ENCODE results near the gene TTR. TPM values are rescaled to one million over a fixed set of nuclear protein-coding genes. Genes with fewer than 3 reads are reported as not detected.

Gene TTR
- total and polyA plus RNA-seq, 2 of the 4 experiments (the other 2 are of a cell fraction), result not detected

GRCh38 chr18:31632356-31632755 lies 40.7 kb downstream of the TTR start:
- no peak overlapping the region for H3K4me3 ChIP-seq (ENCODE audit: insufficient read depth, low read depth, low read length)
- no peak overlapping the region for H2BK5ac ChIP-seq (ENCODE audit: low read depth, low read length, poor library complexity, severe bottlenecking)
- in situ Hi-C loops (cut with MboI; ENCODE audit: low sequenced_read_pairs), result no loop called here
- no peak overlapping the region for H4K91ac ChIP-seq (ENCODE audit: insufficient read depth, low read depth, low read length)
- H2AFZ ChIP-seq (replicated peaks; ENCODE audit: low read length, poor library complexity), result no peak overlapping the region
- no peak overlapping the region for H3K18ac ChIP-seq (ENCODE audit: low read depth, low read length)
- no peak overlapping the region for H3K14ac ChIP-seq (replicated peaks; ENCODE audit: low read depth, low read length)
- no peak overlapping the region for H3K23ac ChIP-seq (ENCODE audit: low read depth, low read length)
- H4K5ac ChIP-seq (ENCODE audit: low read depth, low read length), result no peak overlapping the region
- intact Hi-C loops (cut with micrococcal nuclease), result no loop called here
- H3K9me1 ChIP-seq (ENCODE audit: insufficient read depth, low read length), result no peaks in the 10 kb centered on the region
- ChIA-PET CTCF (no interaction called here), POLR2A (ENCODE audit: unreplicated experiment) (no interaction called here)
- H2BK20ac ChIP-seq (ENCODE audit: low read depth, low read length), result no peak overlapping the region
- no peak overlapping the region for H2BK120ac ChIP-seq (ENCODE audit: low read depth, low read length)
- no peaks in the 10 kb centered on the region for H3K27me3 ChIP-seq (ENCODE audit: control insufficient read depth, insufficient read depth, low read length)
- no peak overlapping the region for H2AK9ac ChIP-seq (replicated peaks; ENCODE audit: low read depth, low read length, poor library complexity)
- no peak overlapping the region for H3K4ac ChIP-seq (ENCODE audit: low read depth, low read length)
- no peak overlapping the region for H2AK5ac ChIP-seq (ENCODE audit: low read depth, low read length)
- dilution Hi-C loops (cut with HindIII; ENCODE audit: low sequenced_read_pairs, unreplicated experiment), result no loop called here
- H4K20me1 ChIP-seq (ENCODE audit: insufficient read depth, low read length), result no peaks in the 10 kb centered on the region
- no TSS peak for BruUV-seq (replicated peaks)
- H3K79me1 ChIP-seq (ENCODE audit: low read depth in 1 of 2, low read length in 2 of 2), result no peaks in the 10 kb centered on the region
- H3K4me2 ChIP-seq (ENCODE audit: low read depth, low read length), result no peak overlapping the region
- H2BK15ac ChIP-seq (ENCODE audit: low read depth, low read length), result no peak overlapping the region
- no peaks in the 10 kb centered on the region for H3K9me3 ChIP-seq (ENCODE audit: control insufficient read depth, insufficient read depth, low read length)
- DNase-seq (no peak), ATAC-seq (ENCODE audit: low read depth) (no peak)
- no peaks in the 10 kb centered on the region for H3K36me3 ChIP-seq (ENCODE audit: control insufficient read depth, insufficient read depth, low read length)
- H3K9ac ChIP-seq (ENCODE audit: low read depth, low read length), result no peak overlapping the region
- TF ChIP-seq RFX5 (IDR thresholded peaks at IDR 0.05; ENCODE audit: low read depth, low read length) (no peak), FOS (IDR thresholded peaks at IDR 0.05; ENCODE audit: low read depth, low read length) (no peak), MXI1 (IDR thresholded peaks at IDR 0.05; ENCODE audit: borderline replicate concordance, low read depth, low read length) (no peak), CTCF (conservative IDR thresholded peaks at IDR 0.05; ENCODE audit: low read depth, low read length) (no peak), MAFK (IDR thresholded peaks at IDR 0.05; ENCODE audit: low read depth, low read length) (no peak), NFE2L2 (IDR thresholded peaks at IDR 0.05; ENCODE audit: low read depth, low read length) (no peak), MAZ (IDR thresholded peaks at IDR 0.05; ENCODE audit: borderline replicate concordance, low read depth, low read length) (no peak), RCOR1 (IDR thresholded peaks at IDR 0.05; ENCODE audit: insufficient replicate concordance, low read length) (no peak), BHLHE40 (IDR thresholded peaks at IDR 0.05; ENCODE audit: low read depth, low read length) (no peak)
- no peaks in the 10 kb centered on the region for H3K4me1 ChIP-seq (ENCODE audit: control insufficient read depth, insufficient read depth, low read length)
- H3K27ac ChIP-seq (ENCODE audit: insufficient read depth, low read length), result no peak overlapping the region
- no peak overlapping the region for H4K8ac ChIP-seq (ENCODE audit: low read depth in 2 of 2, low read length in 2 of 2)
- no peak overlapping the region for H3K56ac ChIP-seq (ENCODE audit: extremely low read depth, insufficient read depth, low read length)
- no CpG with 5 or more reads among the region's 1 CpG for WGBS, 2 experiments (ENCODE audit: extremely low coverage in 2 of 2, insufficient read length in 1 of 2)
